ENCODE measurements around the gene CACNA1S.
A peak's percentile ranks its signal among the peaks of the same experiment; 100 is the strongest.

CACNA1S gene

GRCh38 chr1:201050515-201051277 lies 61.5 kb downstream of the CACNA1S start:
- TF ChIP-seq CTCF (conservative IDR thresholded peaks at IDR 0.05; ENCODE audit: low read depth, low read length) = no peak
- DNase-seq (ENCODE audit: low read depth) = no peak
- no peak overlapping the region for H3K4me3 ChIP-seq (ENCODE audit: low read length)

- no peak overlapping the region for H3K4me3 ChIP-seq (ENCODE audit: low read length)
- TF ChIP-seq CTCF (conservative IDR thresholded peaks at IDR 0.05; ENCODE audit: low read depth, low read length) = no peak
- DNase-seq (ENCODE audit: low read depth) = no peak
These were observed 62.9 kb downstream of the CACNA1S start for GRCh38 chr1:201049248-201049831.

- no peak overlapping the region for H3K4me3 ChIP-seq (ENCODE audit: low read length)
- no peak for TF ChIP-seq CTCF (conservative IDR thresholded peaks at IDR 0.05; ENCODE audit: low read depth, low read length)
- no peak for DNase-seq (ENCODE audit: low read depth)
These were observed 63.7 kb downstream of the CACNA1S start for GRCh38 chr1:201048521-201048920.

- DNase-seq (ENCODE audit: low read depth) = no peak
- no peak overlapping the region for H3K4me3 ChIP-seq (ENCODE audit: low read length)
- no peak for TF ChIP-seq CTCF (conservative IDR thresholded peaks at IDR 0.05; ENCODE audit: low read depth, low read length)
These were observed 68.1 kb downstream of the CACNA1S start for GRCh38 chr1:201044119-201044518.

- DNase-seq (ENCODE audit: low read depth) = no peak
- no peak overlapping the region for H3K4me3 ChIP-seq (ENCODE audit: low read length)
- peak; percentile 96 for TF ChIP-seq CTCF (conservative IDR thresholded peaks at IDR 0.05; ENCODE audit: low read depth, low read length)
These were observed 69.3 kb downstream of the CACNA1S start for GRCh38 chr1:201042779-201043461.

GRCh38 chr1:201041011-201041410 lies 71.2 kb downstream of the CACNA1S start:
- H3K4me3 ChIP-seq (ENCODE audit: low read length) = no peak overlapping the region
- no peak for DNase-seq (ENCODE audit: low read depth)
- TF ChIP-seq CTCF (conservative IDR thresholded peaks at IDR 0.05; ENCODE audit: low read depth, low read length) = no peak
